ENCODE data around the gene ADARB2. TPM values are rescaled to one million over a fixed set of nuclear protein-coding genes. Genes with fewer than 3 reads are reported as not detected.

ADARB2 gene
- total RNA-seq, 3 donors from 2014 or later: 0.03 to 0.05 TPM; not detected in 1

DNA sequence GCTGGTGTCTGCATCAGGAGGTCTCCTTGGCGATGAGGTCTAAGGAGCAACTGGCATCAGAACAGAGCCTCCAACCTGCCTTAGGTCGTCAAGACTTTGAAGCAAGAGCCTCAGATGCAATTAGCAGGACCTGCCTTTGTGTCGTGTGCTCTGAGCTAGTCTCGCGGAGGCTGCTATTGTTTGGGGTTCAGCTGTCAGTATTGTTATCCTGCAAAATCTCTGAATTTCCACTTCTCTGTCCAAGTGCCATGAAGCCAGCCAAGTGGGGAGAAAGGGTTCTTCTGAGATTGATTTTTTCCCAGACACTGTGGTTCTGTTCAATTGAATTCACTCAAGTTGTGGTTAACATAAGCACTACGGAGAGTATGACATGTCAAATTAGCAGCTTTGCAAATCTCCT is 78.7 kb downstream of the ADARB2 start:
- ATAC-seq (no peak), DNase-seq (no peak)
- H3K9me3 Mint-ChIP-seq: no peaks in the 10 kb centered on the region
- peaks cover 3% of the 10 kb centered on the region for H3K4me1 Mint-ChIP-seq (ENCODE audit: low read depth)
- H3K4me3 Mint-ChIP-seq: no peak overlapping the region
- peaks cover 18% of the 10 kb centered on the region for H3K27me3 Mint-ChIP-seq (ENCODE audit: low read depth)
- H3K36me3 Mint-ChIP-seq (ENCODE audit: insufficient read depth): no peaks in the 10 kb centered on the region

DNA sequence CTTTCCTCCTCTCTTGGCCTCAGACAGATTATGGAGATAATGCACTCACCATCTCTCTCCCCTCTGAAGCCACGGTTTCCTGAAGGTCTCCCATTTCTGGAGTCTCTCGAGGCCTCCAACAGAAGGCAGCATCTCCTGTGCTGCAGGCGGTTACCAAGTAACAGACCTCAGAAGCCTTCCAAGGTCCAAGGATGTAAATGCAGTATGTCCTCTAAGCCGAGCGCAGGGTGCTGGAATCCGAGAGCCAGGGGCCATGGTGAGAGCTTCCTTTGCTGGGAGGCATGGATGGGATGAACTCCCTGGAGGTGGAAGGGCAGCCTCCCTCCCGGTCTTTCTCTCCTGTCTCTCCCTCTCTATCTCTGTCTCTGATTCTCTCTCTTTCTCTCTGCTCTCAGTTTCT is 79.8 kb downstream of the ADARB2 start:
- no peak overlapping the region for H3K4me3 Mint-ChIP-seq
- H3K9me3 Mint-ChIP-seq: no peaks in the 10 kb centered on the region
- ATAC-seq (no peak), DNase-seq (no peak)
- no peaks in the 10 kb centered on the region for H3K4me1 Mint-ChIP-seq (ENCODE audit: low read depth)
- peaks cover 18% of the 10 kb centered on the region for H3K27me3 Mint-ChIP-seq (ENCODE audit: low read depth)
- no peaks in the 10 kb centered on the region for H3K36me3 Mint-ChIP-seq (ENCODE audit: insufficient read depth)

- Mint-ChIP-seq H3K27me3 (ENCODE audit: low read depth) (peaks cover 15% of the 10 kb centered on the region), H3K9me3 (no peaks in the 10 kb centered on the region), H3K4me3 (no peak overlapping the region), H3K4me1 (ENCODE audit: low read depth) (no peaks in the 10 kb centered on the region), H3K36me3 (ENCODE audit: insufficient read depth) (no peaks in the 10 kb centered on the region)
- no peak for ATAC-seq
- no peak for DNase-seq
These were observed 82.0 kb downstream of the ADARB2 start for GRCh38 chr10:1655367-1655766.

GRCh38 chr10:1654811-1655356 is 82.4 kb downstream of the ADARB2 start:
- Mint-ChIP-seq H3K36me3 (ENCODE audit: insufficient read depth) (no peaks in the 10 kb centered on the region), H3K4me3 (no peak overlapping the region), H3K4me1 (ENCODE audit: low read depth) (no peaks in the 10 kb centered on the region), H3K9me3 (no peaks in the 10 kb centered on the region), H3K27me3 (ENCODE audit: low read depth) (peaks cover 13% of the 10 kb centered on the region)
- DNase-seq: no peak
- ATAC-seq: no peak

DNA sequence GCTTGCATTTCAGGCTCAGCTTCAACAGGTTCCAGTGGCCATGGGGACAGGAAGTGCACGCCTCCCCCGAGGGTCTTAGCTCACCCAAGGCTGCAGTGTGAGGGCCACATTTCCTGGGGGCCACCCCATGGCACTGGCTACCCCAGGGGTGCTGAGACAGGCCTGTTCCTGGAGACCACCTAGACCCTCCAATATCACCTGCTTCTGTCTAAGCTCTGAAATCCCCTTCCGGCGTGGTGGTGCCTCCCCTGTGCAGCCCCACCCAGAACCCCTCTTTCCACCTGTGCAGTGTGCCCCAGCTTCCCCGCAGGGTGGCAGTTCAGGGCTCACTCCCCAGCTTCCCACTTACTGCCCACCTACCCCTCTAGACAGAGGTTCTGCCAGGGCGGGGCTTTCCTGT is 83.1 kb downstream of the ADARB2 start:
- Mint-ChIP-seq H3K27me3 (ENCODE audit: low read depth) (peaks cover 16% of the 10 kb centered on the region), H3K36me3 (ENCODE audit: insufficient read depth) (no peaks in the 10 kb centered on the region), H3K4me1 (ENCODE audit: low read depth) (no peaks in the 10 kb centered on the region), H3K9me3 (no peaks in the 10 kb centered on the region), H3K4me3 (no peak overlapping the region)
- ATAC-seq (no peak), DNase-seq (no peak)

GRCh38 chr10:1653321-1653720 is 84.0 kb downstream of the ADARB2 start:
- Mint-ChIP-seq H3K4me3 (no peak overlapping the region), H3K36me3 (ENCODE audit: insufficient read depth) (no peaks in the 10 kb centered on the region), H3K4me1 (ENCODE audit: low read depth) (no peaks in the 10 kb centered on the region), H3K27me3 (ENCODE audit: low read depth) (peaks cover 15% of the 10 kb centered on the region), H3K9me3 (no peaks in the 10 kb centered on the region)
- DNase-seq: no peak
- no peak for ATAC-seq

DNA sequence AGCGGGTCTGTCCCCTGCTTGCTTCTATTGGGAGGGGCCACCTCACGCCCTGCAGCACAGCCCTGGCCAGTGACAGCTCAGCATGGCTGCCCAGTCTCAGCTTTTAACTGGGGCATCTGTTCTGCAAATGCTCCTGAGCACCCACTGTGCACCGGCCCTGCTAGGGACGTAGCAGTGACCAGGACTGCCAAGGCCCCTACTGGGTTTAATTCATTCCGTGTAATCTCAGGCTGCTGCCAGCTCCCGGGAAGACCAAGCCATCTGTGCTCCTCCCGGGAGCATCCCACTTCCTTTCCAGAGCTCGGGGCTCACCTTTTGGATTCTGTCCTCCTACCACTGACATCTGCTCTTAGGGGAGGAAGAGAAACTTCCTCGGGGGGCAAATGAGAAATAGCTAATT is 85.2 kb downstream of the ADARB2 start:
- Mint-ChIP-seq H3K9me3 (no peaks in the 10 kb centered on the region), H3K27me3 (ENCODE audit: low read depth) (peaks cover 9% of the 10 kb centered on the region), H3K36me3 (ENCODE audit: insufficient read depth) (no peaks in the 10 kb centered on the region), H3K4me1 (ENCODE audit: low read depth) (no peaks in the 10 kb centered on the region), H3K4me3 (no peak overlapping the region)
- no peak for DNase-seq
- ATAC-seq: no peak

DNA sequence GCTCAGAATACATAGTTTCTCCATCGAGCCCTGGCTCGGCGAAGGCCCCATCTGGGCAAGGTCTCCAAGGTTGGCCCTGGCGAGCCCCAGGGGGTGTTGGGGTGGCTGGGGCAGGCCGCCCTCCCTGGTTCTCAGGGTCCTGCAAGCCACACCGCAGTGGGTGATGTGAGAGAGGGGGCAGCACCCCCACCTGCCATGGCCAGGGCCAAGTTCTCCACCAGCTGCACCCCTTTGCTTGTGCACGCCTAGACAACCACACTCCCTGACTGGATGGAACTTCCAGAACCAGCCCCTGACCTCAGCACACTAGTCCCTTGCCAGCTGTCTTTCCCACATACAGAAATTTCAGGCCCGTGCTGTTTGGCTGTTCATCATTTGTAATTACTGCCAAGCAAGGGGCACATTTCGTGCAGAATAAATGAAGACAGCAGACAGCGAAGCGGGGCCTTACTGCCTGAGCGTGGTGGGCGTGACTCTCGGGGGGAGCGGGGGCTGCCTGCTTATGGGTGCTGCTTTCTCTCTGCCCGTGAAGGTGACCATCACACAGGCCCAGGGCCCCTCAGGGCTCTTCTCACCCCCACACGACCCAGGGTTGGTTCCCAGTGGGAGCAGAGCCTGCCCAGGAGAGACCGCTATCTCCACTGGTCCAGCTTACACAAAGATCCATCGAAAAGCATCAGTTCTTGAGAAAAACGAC is 85.9 kb downstream of the ADARB2 start:
- H3K9me3 Mint-ChIP-seq: no peaks in the 10 kb centered on the region
- H3K4me3 Mint-ChIP-seq: no peak overlapping the region
- H3K36me3 Mint-ChIP-seq (ENCODE audit: insufficient read depth): no peaks in the 10 kb centered on the region
- ATAC-seq (no peak), DNase-seq (no peak)
- peaks cover 9% of the 10 kb centered on the region for H3K27me3 Mint-ChIP-seq (ENCODE audit: low read depth)
- no peaks in the 10 kb centered on the region for H3K4me1 Mint-ChIP-seq (ENCODE audit: low read depth)

- no peaks in the 10 kb centered on the region for H3K4me1 Mint-ChIP-seq (ENCODE audit: low read depth)
- ATAC-seq (no peak), DNase-seq (no peak)
- H3K36me3 Mint-ChIP-seq (ENCODE audit: insufficient read depth): no peaks in the 10 kb centered on the region
- peaks cover 6% of the 10 kb centered on the region for H3K27me3 Mint-ChIP-seq (ENCODE audit: low read depth)
- no peaks in the 10 kb centered on the region for H3K9me3 Mint-ChIP-seq
- no peak overlapping the region for H3K4me3 Mint-ChIP-seq
These were observed 86.6 kb downstream of the ADARB2 start for GRCh38 chr10:1650542-1651269.

GRCh38 chr10:1648648-1649047 is 88.7 kb downstream of the ADARB2 start:
- Mint-ChIP-seq H3K4me1 (ENCODE audit: low read depth) (no peaks in the 10 kb centered on the region), H3K36me3 (ENCODE audit: insufficient read depth) (no peaks in the 10 kb centered on the region), H3K9me3 (no peaks in the 10 kb centered on the region), H3K4me3 (no peak overlapping the region), H3K27me3 (ENCODE audit: low read depth) (peaks cover 6% of the 10 kb centered on the region)
- DNase-seq: no peak
- ATAC-seq: no peak

DNA sequence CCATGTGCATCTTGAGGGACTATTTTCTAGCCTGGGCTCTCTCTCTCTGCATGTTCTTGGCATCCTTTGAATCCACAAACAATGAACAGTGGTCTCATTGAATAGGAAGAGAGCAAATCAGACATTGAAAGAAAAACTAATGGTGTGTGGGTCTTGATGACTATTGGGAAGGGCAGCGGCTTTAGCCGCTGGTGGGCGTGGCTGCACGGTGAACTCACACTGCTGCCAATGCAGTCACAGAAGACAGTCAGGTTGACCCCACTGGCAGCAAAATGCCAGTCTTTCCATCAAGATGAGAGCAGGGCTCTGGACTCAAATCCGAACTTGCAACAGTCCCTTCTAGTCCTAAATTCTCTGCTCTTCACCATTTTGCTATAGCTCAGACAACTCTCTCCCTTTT is 91.0 kb downstream of the ADARB2 start:
- peaks cover 13% of the 10 kb centered on the region for H3K4me1 Mint-ChIP-seq (ENCODE audit: low read depth)
- H3K27me3 Mint-ChIP-seq (ENCODE audit: low read depth): peaks cover 12% of the 10 kb centered on the region
- peaks cover 3% of the 10 kb centered on the region for H3K9me3 Mint-ChIP-seq
- H3K4me3 Mint-ChIP-seq: no peak overlapping the region
- DNase-seq: no peak
- no peaks in the 10 kb centered on the region for H3K36me3 Mint-ChIP-seq (ENCODE audit: insufficient read depth)
- ATAC-seq: no peak

DNA sequence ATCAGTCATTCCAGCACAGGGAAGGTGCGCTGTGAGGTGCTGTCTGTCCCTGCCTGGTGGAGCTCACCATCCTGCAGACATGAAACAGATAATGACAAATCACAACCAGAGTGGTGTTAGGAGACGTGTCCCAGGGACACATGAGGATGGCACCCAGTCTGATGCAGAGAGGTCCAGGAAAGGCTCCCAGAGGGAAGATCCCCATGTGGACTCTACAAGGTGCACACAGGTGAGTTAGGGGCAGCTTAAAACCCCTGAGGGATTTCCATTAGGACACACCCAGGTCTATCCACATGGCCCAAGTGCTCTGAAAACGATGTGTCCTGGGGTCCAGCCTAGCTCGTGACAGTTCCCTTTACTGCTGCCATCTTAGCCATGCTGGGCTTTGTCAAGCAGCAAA is 91.4 kb downstream of the ADARB2 start:
- H3K27me3 Mint-ChIP-seq (ENCODE audit: low read depth): peaks cover 12% of the 10 kb centered on the region
- ATAC-seq: no peak
- peaks cover 3% of the 10 kb centered on the region for H3K9me3 Mint-ChIP-seq
- peaks cover 13% of the 10 kb centered on the region for H3K4me1 Mint-ChIP-seq (ENCODE audit: low read depth)
- DNase-seq: no peak
- no peak overlapping the region for H3K4me3 Mint-ChIP-seq
- no peaks in the 10 kb centered on the region for H3K36me3 Mint-ChIP-seq (ENCODE audit: insufficient read depth)

DNA sequence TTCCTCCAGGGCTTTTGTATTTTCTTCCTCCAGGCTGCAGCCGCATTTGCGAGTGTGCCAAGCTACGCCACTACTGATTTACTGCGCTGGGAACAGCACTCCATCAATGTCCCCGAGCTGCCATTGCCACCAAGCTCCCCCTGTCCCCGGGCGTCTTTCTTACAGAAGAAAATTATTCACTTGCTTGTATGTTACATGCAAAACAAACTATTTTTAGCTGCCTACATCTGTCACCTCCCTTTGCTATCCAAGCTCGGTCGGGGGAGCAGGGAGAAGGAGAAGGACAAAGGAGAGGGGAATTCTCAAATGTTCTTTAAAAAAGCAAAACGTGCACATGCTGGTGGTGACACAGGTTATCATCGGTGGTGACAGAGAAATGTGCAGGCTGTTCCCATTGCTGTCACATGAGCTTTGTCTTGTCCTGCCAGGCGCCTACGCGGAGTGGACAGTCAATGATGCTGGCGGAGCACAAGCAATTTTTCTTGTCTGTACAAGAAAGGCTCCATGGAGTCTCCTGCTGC is 93.1 kb downstream of the ADARB2 start:
- peaks cover 3% of the 10 kb centered on the region for H3K9me3 Mint-ChIP-seq
- H3K36me3 Mint-ChIP-seq (ENCODE audit: insufficient read depth): no peaks in the 10 kb centered on the region
- no peak for ATAC-seq
- peaks cover 13% of the 10 kb centered on the region for H3K4me1 Mint-ChIP-seq (ENCODE audit: low read depth)
- no peak for DNase-seq
- H3K4me3 Mint-ChIP-seq: no peak overlapping the region
- H3K27me3 Mint-ChIP-seq (ENCODE audit: low read depth): peaks cover 7% of the 10 kb centered on the region

DNA sequence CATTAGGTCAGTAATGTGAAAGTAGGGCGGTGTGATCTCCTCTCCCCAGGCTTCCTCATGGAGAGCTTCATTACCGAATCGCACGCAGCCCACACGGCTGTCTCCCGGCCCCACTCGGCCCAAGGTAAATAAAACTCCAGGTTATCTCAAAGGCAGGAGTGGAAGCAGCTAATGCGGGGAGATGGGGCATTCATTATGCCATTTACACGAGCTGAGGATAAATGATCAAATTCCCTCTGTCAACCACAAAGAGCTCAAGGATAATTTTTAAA is 93.5 kb downstream of the ADARB2 start:
- Mint-ChIP-seq H3K9me3 (peaks cover 3% of the 10 kb centered on the region), H3K4me3 (no peak overlapping the region), H3K4me1 (ENCODE audit: low read depth) (peaks cover 13% of the 10 kb centered on the region), H3K27me3 (ENCODE audit: low read depth) (peaks cover 6% of the 10 kb centered on the region), H3K36me3 (ENCODE audit: insufficient read depth) (no peaks in the 10 kb centered on the region)
- DNase-seq (no peak), ATAC-seq (no peak)
